ENCODE measurements around the gene LHFPL2.

The LHFPL2 gene

DNA sequence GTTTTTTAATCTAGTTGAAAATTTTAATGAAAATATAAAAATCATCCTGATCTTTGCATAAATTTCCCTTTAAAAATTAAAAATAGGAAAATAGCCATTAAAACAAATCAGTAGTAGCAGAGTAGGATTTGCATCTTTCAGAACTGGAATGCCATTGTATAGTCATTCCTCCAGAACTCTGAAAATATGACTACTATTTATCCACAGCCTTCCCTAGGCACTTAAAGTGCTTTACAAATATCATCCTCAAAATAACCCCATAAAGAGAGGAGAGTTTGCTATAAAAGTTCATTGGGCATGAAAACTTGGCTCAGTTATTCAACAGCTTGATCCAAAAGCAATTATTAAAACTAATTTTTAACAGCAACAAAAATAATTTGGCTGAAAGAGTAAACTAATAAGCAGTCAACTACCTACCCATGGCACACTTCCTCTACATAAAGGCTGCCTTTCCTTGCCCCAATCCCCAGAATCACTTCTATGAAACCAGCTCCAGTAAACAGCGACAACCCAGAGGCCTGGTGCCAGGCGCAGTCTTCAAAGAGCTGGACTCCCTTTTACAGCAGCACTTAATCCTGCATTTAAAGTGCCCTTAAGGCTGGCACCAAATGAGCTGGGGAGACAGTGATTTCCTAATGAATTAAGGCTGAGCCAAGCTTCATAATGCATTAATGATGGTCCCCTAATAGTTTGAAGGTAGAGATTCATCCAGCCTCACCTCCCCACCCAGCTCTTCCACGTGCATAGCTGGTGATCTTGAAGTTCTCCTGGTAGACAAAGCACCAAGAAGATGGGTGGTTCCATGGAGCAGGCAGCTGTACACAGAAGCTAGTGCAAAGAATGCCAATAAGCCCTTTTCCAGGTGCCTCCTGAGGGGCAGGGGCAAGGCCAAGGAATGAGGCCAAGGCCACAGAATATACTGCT is 36.1 kb downstream of the LHFPL2 start:
- H3K9me3 ChIP-seq (ENCODE audit: low read length), result no peaks in the 10 kb centered on the region
- peak overlapping the region in 1 of 2 donors; percentile 8 for H3K4me3 ChIP-seq (ENCODE audit: low read depth in 1 of 2, low read length in 2 of 2)
- H3K4me1 ChIP-seq (ENCODE audit: insufficient read depth, low read length), result peaks cover 72% of the 10 kb centered on the region
- no peaks in the 10 kb centered on the region for H3K36me3 ChIP-seq (ENCODE audit: insufficient read depth, low read length)
- no peak overlapping the region for H3K9ac ChIP-seq (ENCODE audit: low read length)
- H3K27ac ChIP-seq (ENCODE audit: low read depth, low read length), result peak overlapping the region; percentile 50
- H3K27me3 ChIP-seq (ENCODE audit: control insufficient read depth in 1 of 2, insufficient read depth in 2 of 2, low read length in 2 of 2), result no peaks in the 10 kb centered on the region

DNA sequence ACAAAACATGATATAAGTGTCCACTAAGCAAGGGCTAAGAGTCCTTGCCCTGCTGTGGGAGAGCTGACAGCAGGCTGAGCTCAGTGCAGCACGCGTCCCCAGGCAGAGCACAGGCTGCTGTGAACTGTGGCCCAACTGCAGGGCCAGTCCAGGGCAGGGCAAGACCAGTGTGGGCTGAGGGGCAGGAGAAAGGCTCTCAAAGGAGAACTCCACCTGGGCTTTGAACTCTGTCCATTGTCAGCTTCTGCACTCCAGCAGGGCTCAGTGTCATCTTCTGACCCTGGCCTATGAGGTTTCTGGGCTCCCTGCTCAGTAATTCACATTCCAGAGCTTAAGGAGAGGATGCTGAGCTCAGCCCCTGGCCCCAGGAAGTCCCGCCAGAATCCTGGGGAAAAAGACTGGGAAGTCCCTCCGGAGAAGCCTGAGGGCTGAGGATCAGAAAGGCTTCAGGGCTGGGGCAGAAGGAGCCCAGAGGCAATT is 37.4 kb downstream of the LHFPL2 start:
- Histone ChIP-seq H3K27me3 (ENCODE audit: control insufficient read depth in 1 of 2, insufficient read depth in 2 of 2, low read length in 2 of 2) (no peaks in the 10 kb centered on the region), H3K9ac (ENCODE audit: low read length) (peak overlapping the region; percentile 37), H3K4me3 (ENCODE audit: low read depth in 1 of 2, low read length in 2 of 2) (no peak overlapping the region), H3K4me1 (ENCODE audit: insufficient read depth, low read length) (peaks cover 78% of the 10 kb centered on the region), H3K27ac (ENCODE audit: low read depth, low read length) (peak overlapping the region; percentile 52), H3K36me3 (ENCODE audit: insufficient read depth, low read length) (no peaks in the 10 kb centered on the region), H3K9me3 (ENCODE audit: low read length) (no peaks in the 10 kb centered on the region)

DNA sequence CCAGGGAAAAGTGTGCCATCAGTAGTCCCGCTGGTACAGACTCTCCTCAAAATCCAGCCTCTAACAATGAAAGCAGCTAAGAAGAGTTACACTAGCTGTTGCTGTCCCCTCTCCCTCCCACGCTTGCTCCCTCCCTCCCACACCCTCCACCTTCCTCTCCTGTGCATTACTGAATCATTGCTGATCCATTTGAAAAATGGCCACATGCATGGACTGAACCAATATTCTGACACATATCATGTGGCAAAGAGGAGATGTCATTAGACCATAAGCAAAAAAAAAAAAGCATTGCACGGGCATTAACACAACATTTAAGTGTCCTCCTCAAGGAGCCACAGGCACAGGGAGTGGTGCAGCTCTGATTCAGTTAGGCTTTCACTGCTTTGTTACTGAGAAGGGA is 37.9 kb downstream of the LHFPL2 start:
- Histone ChIP-seq H3K9me3 (ENCODE audit: low read length) (no peaks in the 10 kb centered on the region), H3K4me3 (ENCODE audit: low read depth in 1 of 2, low read length in 2 of 2) (no peak overlapping the region), H3K27me3 (ENCODE audit: control insufficient read depth in 1 of 2, insufficient read depth in 2 of 2, low read length in 2 of 2) (no peaks in the 10 kb centered on the region), H3K27ac (ENCODE audit: low read depth, low read length) (peak overlapping the region; percentile 52), H3K36me3 (ENCODE audit: insufficient read depth, low read length) (no peaks in the 10 kb centered on the region), H3K4me1 (ENCODE audit: insufficient read depth, low read length) (peaks cover 82% of the 10 kb centered on the region), H3K9ac (ENCODE audit: low read length) (no peak overlapping the region)

DNA sequence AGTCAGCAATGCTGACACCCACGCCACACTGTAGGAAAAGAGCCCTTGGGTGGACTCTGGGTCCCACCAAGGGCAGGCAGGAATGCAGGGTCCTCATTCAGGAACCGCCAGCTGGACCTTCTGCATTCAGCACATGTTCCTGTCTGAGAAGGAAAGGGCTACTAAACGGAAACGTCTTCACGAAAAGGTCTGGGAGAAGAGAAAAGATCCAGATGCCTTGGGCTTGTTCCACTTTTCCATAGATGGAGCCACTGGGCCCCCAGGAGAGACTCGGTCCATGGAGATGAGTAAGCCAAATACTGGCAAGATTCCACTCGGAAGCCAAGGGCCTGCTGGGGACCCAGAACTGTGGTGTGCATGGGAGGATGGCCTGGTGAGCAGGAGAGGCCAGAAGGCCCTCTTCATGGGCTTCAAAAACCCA is 38.4 kb downstream of the LHFPL2 start:
- Histone ChIP-seq H3K9ac (ENCODE audit: low read length) (no peak overlapping the region), H3K27ac (ENCODE audit: low read depth, low read length) (peak overlapping the region; percentile 52), H3K4me3 (ENCODE audit: low read depth in 1 of 2, low read length in 2 of 2) (no peak overlapping the region), H3K27me3 (ENCODE audit: control insufficient read depth in 1 of 2, insufficient read depth in 2 of 2, low read length in 2 of 2) (no peaks in the 10 kb centered on the region), H3K9me3 (ENCODE audit: low read length) (no peaks in the 10 kb centered on the region), H3K36me3 (ENCODE audit: insufficient read depth, low read length) (no peaks in the 10 kb centered on the region), H3K4me1 (ENCODE audit: insufficient read depth, low read length) (peaks cover 84% of the 10 kb centered on the region)

DNA sequence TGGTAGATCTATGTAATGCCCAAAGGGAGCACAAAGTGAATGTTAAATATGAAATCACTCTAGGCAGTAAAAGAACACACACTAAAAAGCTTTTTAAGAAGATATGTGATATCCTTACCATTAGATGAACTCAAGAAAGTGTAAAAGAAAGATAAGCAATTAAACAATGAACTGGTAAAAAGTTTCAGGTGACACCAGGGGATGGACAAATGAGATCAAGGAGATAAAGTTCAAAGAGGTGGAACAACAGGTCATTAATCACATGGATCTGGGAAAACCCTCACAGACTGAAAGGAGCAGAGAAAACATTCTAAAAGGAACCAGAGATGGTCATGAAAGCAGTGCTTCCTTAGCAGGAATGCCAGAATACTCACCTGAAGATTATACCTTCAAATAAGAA is 40.7 kb downstream of the LHFPL2 start:
- H3K4me3 ChIP-seq (ENCODE audit: low read depth in 1 of 2, low read length in 2 of 2), result no peak overlapping the region
- no peaks in the 10 kb centered on the region for H3K27me3 ChIP-seq (ENCODE audit: control insufficient read depth in 1 of 2, insufficient read depth in 2 of 2, low read length in 2 of 2)
- no peaks in the 10 kb centered on the region for H3K36me3 ChIP-seq (ENCODE audit: insufficient read depth, low read length)
- no peak overlapping the region for H3K27ac ChIP-seq (ENCODE audit: low read depth, low read length)
- H3K9ac ChIP-seq (ENCODE audit: low read length), result no peak overlapping the region
- H3K9me3 ChIP-seq (ENCODE audit: low read length), result no peaks in the 10 kb centered on the region
- peaks cover 68% of the 10 kb centered on the region for H3K4me1 ChIP-seq (ENCODE audit: insufficient read depth, low read length)

DNA sequence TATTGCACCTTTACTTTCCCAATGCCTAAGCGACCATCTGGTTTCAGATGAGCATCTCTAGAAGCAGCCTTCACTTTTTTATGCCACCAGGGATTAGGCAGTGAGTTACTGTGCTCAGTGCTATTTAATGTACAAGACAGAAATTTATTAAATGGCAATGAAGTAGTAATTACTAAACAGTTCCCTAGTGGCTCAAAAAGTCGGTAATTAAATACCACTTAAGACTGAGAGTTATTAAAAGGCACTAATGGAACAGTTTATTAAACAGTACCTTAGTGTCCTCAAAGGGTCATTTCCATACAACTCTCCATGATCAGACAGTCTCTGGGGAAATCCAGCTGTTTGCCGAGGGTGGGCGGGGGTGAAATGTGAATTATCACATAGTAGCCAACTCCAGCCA is 42.3 kb downstream of the LHFPL2 start:
- Histone ChIP-seq H3K9ac (ENCODE audit: low read length) (no peak overlapping the region), H3K27me3 (ENCODE audit: control insufficient read depth in 1 of 2, insufficient read depth in 2 of 2, low read length in 2 of 2) (no peaks in the 10 kb centered on the region), H3K36me3 (ENCODE audit: insufficient read depth, low read length) (no peaks in the 10 kb centered on the region), H3K4me3 (ENCODE audit: low read depth in 1 of 2, low read length in 2 of 2) (no peak overlapping the region), H3K9me3 (ENCODE audit: low read length) (no peaks in the 10 kb centered on the region), H3K4me1 (ENCODE audit: insufficient read depth, low read length) (peaks cover 60% of the 10 kb centered on the region), H3K27ac (ENCODE audit: low read depth, low read length) (no peak overlapping the region)

DNA sequence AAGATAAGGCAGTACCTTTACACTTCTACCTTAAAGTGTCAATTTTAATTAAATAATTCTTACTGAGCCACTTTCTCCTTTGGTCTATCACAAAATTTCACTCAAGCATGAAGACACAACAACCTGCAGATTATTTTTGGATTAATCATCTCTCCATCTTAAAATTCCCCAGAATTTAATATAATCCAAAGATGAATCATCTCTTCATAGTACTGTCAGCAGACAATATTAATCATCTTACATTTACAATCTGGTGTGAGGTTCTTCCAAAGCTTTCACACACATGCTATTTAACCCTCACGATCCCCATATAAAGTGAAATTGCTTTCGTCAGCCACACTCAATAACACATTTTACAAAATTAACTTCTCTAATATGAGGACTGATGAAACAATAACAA is 43.0 kb downstream of the LHFPL2 start:
- Histone ChIP-seq H3K27me3 (ENCODE audit: control insufficient read depth in 1 of 2, insufficient read depth in 2 of 2, low read length in 2 of 2) (no peaks in the 10 kb centered on the region), H3K9me3 (ENCODE audit: low read length) (no peaks in the 10 kb centered on the region), H3K4me1 (ENCODE audit: insufficient read depth, low read length) (peaks cover 60% of the 10 kb centered on the region), H3K36me3 (ENCODE audit: insufficient read depth, low read length) (no peaks in the 10 kb centered on the region), H3K27ac (ENCODE audit: low read depth, low read length) (no peak overlapping the region), H3K9ac (ENCODE audit: low read length) (no peak overlapping the region), H3K4me3 (ENCODE audit: low read depth in 1 of 2, low read length in 2 of 2) (no peak overlapping the region)

DNA sequence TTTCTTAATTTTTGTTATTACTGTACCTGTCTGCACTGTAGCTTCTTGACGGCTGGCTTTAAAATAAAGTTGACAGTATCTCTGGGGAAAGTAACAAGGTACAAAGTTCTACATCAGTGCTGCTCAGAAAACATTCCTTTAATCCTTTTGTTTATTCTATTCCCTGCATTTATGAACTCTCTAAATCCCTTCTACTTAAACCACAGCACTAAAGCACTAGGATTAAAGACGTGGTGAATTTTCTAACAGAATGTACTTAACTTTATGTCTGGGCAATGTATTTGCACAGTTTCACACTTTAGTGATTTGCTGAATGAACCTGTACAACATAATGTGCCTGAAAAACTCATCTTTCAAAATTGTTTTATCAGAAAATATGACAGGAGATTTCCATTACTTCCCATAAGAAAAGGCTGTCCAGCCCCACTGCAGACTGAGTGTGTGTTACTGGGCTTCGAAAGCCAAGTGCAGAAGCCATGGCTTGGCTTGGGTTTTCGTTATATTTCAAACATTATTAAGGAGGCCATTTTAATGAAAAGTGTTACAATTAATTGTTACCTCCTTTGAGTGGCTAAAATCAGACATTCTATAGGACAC is 43.8 kb downstream of the LHFPL2 start:
- H3K27me3 ChIP-seq (ENCODE audit: control insufficient read depth in 1 of 2, insufficient read depth in 2 of 2, low read length in 2 of 2), result no peaks in the 10 kb centered on the region
- no peaks in the 10 kb centered on the region for H3K36me3 ChIP-seq (ENCODE audit: insufficient read depth, low read length)
- no peak overlapping the region for H3K27ac ChIP-seq (ENCODE audit: low read depth, low read length)
- H3K9me3 ChIP-seq (ENCODE audit: low read length), result no peaks in the 10 kb centered on the region
- H3K9ac ChIP-seq (ENCODE audit: low read length), result no peak overlapping the region
- peaks cover 59% of the 10 kb centered on the region for H3K4me1 ChIP-seq (ENCODE audit: insufficient read depth, low read length)
- no peak overlapping the region for H3K4me3 ChIP-seq (ENCODE audit: low read depth in 1 of 2, low read length in 2 of 2)

DNA sequence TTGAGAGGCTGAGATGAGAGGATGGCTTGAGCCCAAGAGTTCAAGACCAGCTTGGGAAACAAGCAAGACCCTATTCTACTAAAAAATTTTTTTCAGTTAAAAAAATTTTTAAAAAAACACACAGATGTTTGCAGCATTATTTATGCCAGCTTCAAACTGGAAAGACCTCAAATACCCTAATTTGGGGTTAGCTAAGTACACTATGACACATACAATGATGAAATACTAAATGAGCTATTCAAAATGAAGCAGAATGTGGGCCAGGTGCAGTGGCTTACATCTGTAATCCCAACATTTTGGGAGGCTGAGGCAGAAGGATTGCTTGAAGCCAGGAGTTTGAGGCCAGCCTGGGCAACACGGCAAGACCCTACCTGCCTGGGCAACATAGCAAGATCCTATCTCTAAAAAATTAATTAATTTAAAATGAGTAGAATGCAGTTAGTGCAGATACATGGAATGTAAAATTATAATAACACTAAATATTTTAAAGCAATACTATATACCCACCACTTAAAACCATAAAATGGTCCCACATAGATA is 44.9 kb downstream of the LHFPL2 start:
- Histone ChIP-seq H3K27me3 (ENCODE audit: control insufficient read depth in 1 of 2, insufficient read depth in 2 of 2, low read length in 2 of 2) (no peaks in the 10 kb centered on the region), H3K27ac (ENCODE audit: low read depth, low read length) (no peak overlapping the region), H3K9ac (ENCODE audit: low read length) (no peak overlapping the region), H3K4me1 (ENCODE audit: insufficient read depth, low read length) (peaks cover 50% of the 10 kb centered on the region), H3K36me3 (ENCODE audit: insufficient read depth, low read length) (no peaks in the 10 kb centered on the region), H3K4me3 (ENCODE audit: low read depth in 1 of 2, low read length in 2 of 2) (no peak overlapping the region), H3K9me3 (ENCODE audit: low read length) (no peaks in the 10 kb centered on the region)

DNA sequence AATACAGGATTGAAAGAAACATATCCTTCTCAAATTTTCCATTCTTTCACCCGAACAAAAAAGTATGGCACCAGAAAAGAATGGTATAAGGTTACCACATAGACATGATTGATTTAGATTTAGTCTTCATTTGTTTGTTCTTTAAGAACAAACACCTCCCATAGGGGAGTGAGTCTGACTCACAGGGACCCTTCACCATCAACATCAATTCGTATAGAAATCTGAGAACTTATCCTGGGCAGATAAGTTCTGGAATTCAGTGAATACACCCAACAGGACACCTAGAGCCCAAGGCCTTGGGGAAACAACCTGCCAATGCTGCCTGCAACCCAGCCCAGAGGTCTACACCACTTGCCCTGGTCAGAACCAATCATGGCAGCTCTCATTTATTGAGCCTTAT is 46.2 kb downstream of the LHFPL2 start:
- H3K9me3 ChIP-seq (ENCODE audit: low read length), result no peaks in the 10 kb centered on the region
- H3K36me3 ChIP-seq (ENCODE audit: insufficient read depth, low read length), result no peaks in the 10 kb centered on the region
- no peak overlapping the region for H3K9ac ChIP-seq (ENCODE audit: low read length)
- H3K27ac ChIP-seq (ENCODE audit: low read depth, low read length), result no peak overlapping the region
- H3K27me3 ChIP-seq (ENCODE audit: control insufficient read depth in 1 of 2, insufficient read depth in 2 of 2, low read length in 2 of 2), result no peaks in the 10 kb centered on the region
- peaks cover 51% of the 10 kb centered on the region for H3K4me1 ChIP-seq (ENCODE audit: insufficient read depth, low read length)
- no peak overlapping the region for H3K4me3 ChIP-seq (ENCODE audit: low read depth in 1 of 2, low read length in 2 of 2)

DNA sequence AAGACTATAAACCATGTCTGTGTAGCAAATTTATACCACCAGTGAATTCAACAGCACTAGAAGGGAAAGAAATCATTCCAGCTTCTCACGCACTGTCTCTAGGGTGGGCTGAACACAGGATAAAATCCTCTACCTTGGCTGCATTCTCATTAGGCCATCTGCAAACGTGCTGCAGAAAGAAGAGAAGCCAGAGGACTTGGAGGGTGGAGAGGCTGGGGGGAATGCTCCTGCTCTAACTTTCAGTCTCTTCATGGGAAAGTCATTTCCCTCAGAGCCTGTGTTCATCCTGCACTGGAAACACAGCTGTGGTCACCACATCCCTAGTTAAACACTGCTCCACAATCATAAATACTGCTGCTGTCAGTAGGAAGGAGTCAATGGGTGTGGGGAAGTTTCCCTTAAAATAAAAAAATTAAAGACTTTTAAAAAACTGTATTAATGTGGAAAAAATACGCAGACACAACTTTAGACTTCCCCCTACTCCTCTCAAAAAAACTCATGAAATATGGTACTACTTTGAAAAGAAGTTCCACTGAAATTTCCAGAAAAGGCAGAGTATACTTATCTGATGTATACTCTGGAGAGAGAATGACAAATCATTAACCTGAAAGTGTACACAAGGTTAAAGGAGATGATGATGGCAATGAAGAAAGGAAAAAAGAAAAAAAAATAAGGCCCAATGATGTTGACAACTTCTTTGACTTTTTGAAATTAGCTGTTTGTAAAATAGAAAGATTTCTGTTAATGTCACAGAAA is 46.8 kb downstream of the LHFPL2 start:
- Histone ChIP-seq H3K4me1 (ENCODE audit: insufficient read depth, low read length) (peaks cover 51% of the 10 kb centered on the region), H3K9me3 (ENCODE audit: low read length) (no peaks in the 10 kb centered on the region), H3K27me3 (ENCODE audit: control insufficient read depth in 1 of 2, insufficient read depth in 2 of 2, low read length in 2 of 2) (no peaks in the 10 kb centered on the region), H3K4me3 (ENCODE audit: low read depth in 1 of 2, low read length in 2 of 2) (no peak overlapping the region), H3K36me3 (ENCODE audit: insufficient read depth, low read length) (no peaks in the 10 kb centered on the region), H3K9ac (ENCODE audit: low read length) (no peak overlapping the region), H3K27ac (ENCODE audit: low read depth, low read length) (peak overlapping the region; percentile 39)

Measured in muscle layer of colon (tissue), 2 donors.